Esophagus (tissue), 2 donors: Measurements from ENCODE around the gene TSN. TPM values are rescaled to one million over a fixed set of nuclear protein-coding genes. Genes with fewer than 3 reads are reported as not detected.
"Not testable (repeated sequence)": the region's sequence is repeated elsewhere in the genome, so short reads cannot be mapped to it uniquely, and the experiment has no call there.

ENCODE experiments used
- H3K27ac ChIP-seq, 2 donors: one replicate each; pipeline ENCODE4 v1.5.1; 2013; ENCODE audit warnings: low read depth in 2 of 2, mild to moderate bottlenecking in 2 of 2, inconsistent platforms in 1 of 2, low read length in 1 of 2, moderate library complexity in 1 of 2
- H3K27me3 ChIP-seq, 2 donors: one replicate each; pipeline ENCODE4 v1.6.1; 2013; ENCODE audit warnings: low read length in 2 of 2, control low read depth in 1 of 2, mild to moderate bottlenecking in 1 of 2; ENCODE audit not compliant: insufficient read depth in 2 of 2, control insufficient read depth in 1 of 2
- H3K36me3 ChIP-seq, 2 donors: one replicate each; pipeline ENCODE4 v1.6.1; 2013; ENCODE audit warnings: low read length in 1 of 2; ENCODE audit not compliant: control insufficient read depth in 2 of 2, insufficient read depth in 2 of 2
- H3K4me1 ChIP-seq, 2 donors: one replicate each; pipeline ENCODE4 v1.6.1; 2013; ENCODE audit warnings: low read length in 1 of 2; ENCODE audit not compliant: control insufficient read depth in 2 of 2, insufficient read depth in 2 of 2
- H3K4me3 ChIP-seq, 2 donors: one replicate each; pipeline ENCODE4 v1.5.1; 2013; ENCODE audit warnings: low read length in 2 of 2, mild to moderate bottlenecking in 2 of 2, low read depth in 1 of 2, moderate library complexity in 1 of 2
- H3K9me3 ChIP-seq, 2 donors: one replicate each; pipeline ENCODE4 v1.6.1; 2013; ENCODE audit warnings: mild to moderate bottlenecking in 2 of 2, low read depth in 1 of 2, low read length in 1 of 2, moderate library complexity in 1 of 2; ENCODE audit not compliant: control insufficient read depth in 2 of 2, insufficient read depth in 1 of 2
- WGBS, 2 donors: extraction: QIAGEN DNeasy Blood & Tissue Kit; methylation state at CpG; one replicate each; pipeline ENCODE4 v1.1.7; 2013; 5-methylcytosine and 5-hydroxymethylcytosine counted together
- polyA plus RNA-seq, 2 donors: library from polyadenylated mRNA; stranded (reverse); fragments of 200-250 nt; gene quantifications; one replicate each; pipeline ENCODE4 v1.2.3, GENCODE V29; 2013
- donor health status: healthy with polysubstance abuse.
- donor health status: Bipolar disorder and iron deficiency.

Gene TSN
- polyA plus RNA-seq, 2 donors, result 16.5 to 22.9 TPM

GRCh38 chr2:121721926-121722325 is 33.5 kb upstream of the TSN start:
- WGBS, 2 donors, result 43 to 54% methylated on average over 8 of the region's 8 CpGs
- no peak overlapping the region for H3K4me3 ChIP-seq
- H3K27me3 ChIP-seq, result no peaks in the 10 kb centered on the region
- no peaks in the 10 kb centered on the region for H3K4me1 ChIP-seq
- no peaks in the 10 kb centered on the region for H3K9me3 ChIP-seq
- no peaks in the 10 kb centered on the region for H3K36me3 ChIP-seq
- no peak overlapping the region for H3K27ac ChIP-seq

- no peaks in the 10 kb centered on the region for H3K36me3 ChIP-seq
- WGBS, 2 donors, result 63 to 65% methylated on average over 5 of the region's 5 CpGs
- no peaks in the 10 kb centered on the region for H3K4me1 ChIP-seq
- H3K9me3 ChIP-seq, result no peaks in the 10 kb centered on the region
- no peak overlapping the region for H3K27ac ChIP-seq
- no peaks in the 10 kb centered on the region for H3K27me3 ChIP-seq
- no peak overlapping the region for H3K4me3 ChIP-seq
Measured at GRCh38 chr2:121722479-121722878, 33.0 kb upstream of the TSN start.

- Histone ChIP-seq H3K4me3 (no peak overlapping the region), H3K36me3 (no peaks in the 10 kb centered on the region), H3K27me3 (no peaks in the 10 kb centered on the region), H3K27ac (no peak overlapping the region), H3K4me1 (no peaks in the 10 kb centered on the region), H3K9me3 (no peaks in the 10 kb centered on the region)
- 82 to 87% methylated on average over 5 of the region's 5 CpGs for WGBS, 2 donors
Measured at GRCh38 chr2:121723316-121723715, 32.1 kb upstream of the TSN start.

GRCh38 chr2:121727332-121727731 is 28.1 kb upstream of the TSN start:
- 94 to 96% methylated on average over 2 of the region's 2 CpGs for WGBS, 2 donors
- Histone ChIP-seq H3K9me3 (no peaks in the 10 kb centered on the region), H3K4me3 (no peak overlapping the region), H3K4me1 (no peaks in the 10 kb centered on the region), H3K36me3 (peaks cover 0 to 17% of the 10 kb centered on the region in 2 donors), H3K27me3 (no peaks in the 10 kb centered on the region), H3K27ac (no peak overlapping the region)

- Histone ChIP-seq H3K27ac (no peak overlapping the region), H3K4me3 (no peak overlapping the region), H3K9me3 (no peaks in the 10 kb centered on the region), H3K27me3 (no peaks in the 10 kb centered on the region), H3K4me1 (no peaks in the 10 kb centered on the region), H3K36me3 (peaks cover 0 to 17% of the 10 kb centered on the region in 2 donors)
Measured at GRCh38 chr2:121727950-121728349, 27.5 kb upstream of the TSN start.

- Histone ChIP-seq H3K36me3 (peaks cover 0 to 17% of the 10 kb centered on the region in 2 donors), H3K27me3 (no peaks in the 10 kb centered on the region), H3K4me1 (no peaks in the 10 kb centered on the region), H3K27ac (no peak overlapping the region), H3K9me3 (no peaks in the 10 kb centered on the region), H3K4me3 (no peak overlapping the region)
- 81 to 90% methylated on average over 6 of the region's 6 CpGs for WGBS, 2 donors
Measured at GRCh38 chr2:121731366-121731765, 24.1 kb upstream of the TSN start.

- not testable (repeated sequence) for H3K27me3 ChIP-seq, H3K9me3 ChIP-seq, H3K4me3 ChIP-seq, H3K27ac ChIP-seq, H3K4me1 ChIP-seq
- H3K36me3 ChIP-seq, result peaks cover 0 to 11% of the 10 kb centered on the region in 2 donors
- WGBS, 2 donors, result 96 to 97% methylated on average over 11 of the region's 11 CpGs
Measured at GRCh38 chr2:121734544-121734943, 20.9 kb upstream of the TSN start.

- Histone ChIP-seq H3K27me3 (no peaks in the 10 kb centered on the region), H3K4me3 (peak overlapping the region; percentile 83 to 96), H3K4me1 (no peaks in the 10 kb centered on the region), H3K36me3 (peaks cover 0 to 8% of the 10 kb centered on the region in 2 donors), H3K9me3 (no peaks in the 10 kb centered on the region), H3K27ac (peak overlapping the region in 1 of 2 donors; percentile 68)
- 19 to 20% methylated on average over 10 of the region's 10 CpGs for WGBS, 2 donors
Measured at GRCh38 chr2:121735518-121736074, 19.9 kb upstream of the TSN start.

GRCh38 chr2:121736140-121736461 is 19.4 kb upstream of the TSN start:
- Histone ChIP-seq H3K4me1 (no peaks in the 10 kb centered on the region), H3K9me3 (no peaks in the 10 kb centered on the region), H3K4me3 (peak overlapping the region; percentile 83 to 96), H3K27me3 (no peaks in the 10 kb centered on the region), H3K36me3 (peaks cover 0 to 6% of the 10 kb centered on the region in 2 donors), H3K27ac (peak overlapping the region; percentile 68 to 83)
- 0 to 1% methylated on average over 8 of the region's 8 CpGs for WGBS, 2 donors

- no peaks in the 10 kb centered on the region for H3K9me3 ChIP-seq
- peaks cover 0 to under 1% of the 10 kb centered on the region in 2 donors for H3K36me3 ChIP-seq
- H3K27ac ChIP-seq, result peak within 1 kb of the TSS; percentile 83 to 86
- H3K4me3 ChIP-seq, result peak within 1 kb of the TSS; percentile 83 to 96
- H3K27me3 ChIP-seq, result no peaks in the 10 kb centered on the region
- no peaks in the 10 kb centered on the region for H3K4me1 ChIP-seq
- 0 to 1% methylated on average over 80 to 93 of the region's 93 CpGs for WGBS, 2 donors
Measured at GRCh38 chr2:121736462-121737336, 18.8 kb upstream of the TSN start, which contains the start of gene NIFK. Gene NIFK, minus strand, starts transcription at chr2:121736875. Its CDS starts 25 bp downstream, at chr2:121736850.
